H1 (cell line): ENCODE results near the gene NINJ2. TPM values are rescaled to one million over a fixed set of nuclear protein-coding genes. Genes with fewer than 3 reads are reported as not detected.

Experiments
- CTCF ChIA-PET: fragments of 300-600 bp; sonication (Branson Sonifier 250); formaldehyde crosslinking; loops from one replicate; lab custom pipeline; 2021; ENCODE audit not compliant: partially characterized antibody; lab: Charles Lee
- POLR2A ChIA-PET: fragments of 300-600 bp; sonication (Branson Sonifier 250); formaldehyde crosslinking; loops from one replicate; lab custom pipeline; 2021; ENCODE audit warnings: inconsistent platforms; ENCODE audit not compliant: partially characterized antibody; lab: Charles Lee
- DNase-seq, 2 experiments: peaks; one replicate each; pipeline versions ENCODE4 v3.0.0 to v3.0.0-alpha.2; 2010 to 2022; ENCODE audit warnings: low spot score in 2 of 2, low read depth in 1 of 2, mixed read lengths in 1 of 2
- FAIRE-seq: peaks from 2 replicates; lab custom pipeline; 2011; peaks lifted over from hg19 to GRCh38; lab: Jason Lieb, UNC
- H2AFZ ChIP-seq: 2 replicates; pipeline ENCODE4 v1.8.1; 2012; ENCODE audit warnings: low read length, inconsistent platforms
- H2AK5ac ChIP-seq: 2 replicates; pipeline ENCODE4 v1.6.1; 2013; ENCODE audit warnings: low read depth, low read length
- H2BK120ac ChIP-seq: replicated peaks from 2 replicates; pipeline ENCODE3; 2013; ENCODE audit warnings: low read depth, low read length, inconsistent platforms
- H2BK12ac ChIP-seq: 2 replicates; pipeline ENCODE4 v1.6.1; 2013; ENCODE audit warnings: low read depth, low read length
- H2BK15ac ChIP-seq: 2 replicates; pipeline ENCODE4 v1.6.1; 2013; ENCODE audit warnings: low read length
- H2BK20ac ChIP-seq: 2 replicates; pipeline ENCODE4 v1.6.1; 2013; ENCODE audit warnings: low read length
- H2BK5ac ChIP-seq: 2 replicates; pipeline ENCODE4 v1.6.1; 2013; ENCODE audit warnings: low read depth, low read length
- H3K14ac ChIP-seq: 2 replicates; pipeline ENCODE4 v1.6.1; 2013; ENCODE audit warnings: inconsistent platforms; ENCODE audit not compliant: insufficient read length
- H3K18ac ChIP-seq: 2 replicates; pipeline ENCODE4 v1.6.1; 2013; ENCODE audit warnings: low read length; ENCODE audit errors: extremely low read depth
- H3K23ac ChIP-seq: 2 replicates; pipeline ENCODE4 v1.6.1; 2013; ENCODE audit warnings: inconsistent platforms; ENCODE audit not compliant: insufficient read length
- H3K23me2 ChIP-seq: 2 replicates; pipeline ENCODE4 v1.6.1; 2013; ENCODE audit warnings: low read depth, low read length
- H3K27ac ChIP-seq: 2 replicates; pipeline ENCODE4 v1.6.1; 2011; ENCODE audit warnings: low read depth, low read length, inconsistent platforms
- H3K27me3 ChIP-seq, 4 experiments: replicated peaks in 1 of 4; 1 replicate in 1 of 4; 2 replicates in 3 of 4; pipeline versions ENCODE4 v1.6.1 to v1.8.1; 2011 to 2013; ENCODE audit warnings: low read length in 3 of 4, mild to moderate bottlenecking in 3 of 4, inconsistent platforms in 2 of 4, mixed read lengths in 2 of 4, moderate library complexity in 1 of 4; ENCODE audit not compliant: control insufficient read depth in 3 of 4, insufficient read depth in 3 of 4; ENCODE audit errors: extremely low read depth in 1 of 4
- H3K36me3 ChIP-seq, 4 experiments: 2 replicates each; pipeline versions ENCODE4 v1.6.1 to v1.8.1; 2011 to 2013; ENCODE audit warnings: mild to moderate bottlenecking in 4 of 4, low read length in 3 of 4, moderate library complexity in 2 of 4, control low read depth in 1 of 4, inconsistent platforms in 1 of 4; ENCODE audit not compliant: insufficient read depth in 4 of 4, control insufficient read depth in 2 of 4
- H3K4ac ChIP-seq: replicated peaks from 2 replicates; pipeline ENCODE3; 2013; ENCODE audit warnings: low read length, low read depth, mixed read lengths, inconsistent platforms; ENCODE audit not compliant: insufficient read length
- H3K4me1 ChIP-seq, 4 experiments: replicated peaks in 1 of 4; 1 replicate in 1 of 4; 2 replicates in 3 of 4; pipeline versions ENCODE4 v1.6.1 to v1.8.1; 2011 to 2013; ENCODE audit warnings: low read length in 3 of 4, inconsistent platforms in 2 of 4, mixed read lengths in 1 of 4; ENCODE audit not compliant: insufficient read depth in 4 of 4, control insufficient read depth in 3 of 4
- H3K4me2 ChIP-seq, 2 experiments: 2 replicates each; pipeline versions ENCODE4 v1.6.1 to v1.8.1; 2011 to 2013; ENCODE audit warnings: low read depth in 2 of 2, low read length in 2 of 2, control low read depth in 1 of 2, inconsistent platforms in 1 of 2, mild to moderate bottlenecking in 1 of 2; ENCODE audit not compliant: insufficient read depth in 1 of 2
- H3K4me3 ChIP-seq, 4 experiments: fragments of 200-600, 300-600 bp in 1 of 4; sonication (generic), shearing (Covaris generic), sonication (Bioruptor Twin) in 1 of 4; 2 replicates each; pipeline versions ENCODE4 v1.5.1 to v1.8.1; 2011 to 2016; ENCODE audit warnings: low read length in 4 of 4, low read depth in 3 of 4, control low read depth in 2 of 4, inconsistent platforms in 2 of 4, mild to moderate bottlenecking in 2 of 4, mixed read lengths in 1 of 4, moderate library complexity in 1 of 4; ENCODE audit not compliant: insufficient read depth in 2 of 4; ENCODE audit errors: extremely low read depth in 1 of 4
- H3K56ac ChIP-seq: replicated peaks from 2 replicates; pipeline ENCODE3; 2013; ENCODE audit warnings: low read depth, mild to moderate bottlenecking, mixed read lengths, low read length, inconsistent platforms; ENCODE audit not compliant: insufficient read length
- H3K79me1 ChIP-seq: 2 replicates; pipeline ENCODE4 v1.6.1; 2013; ENCODE audit warnings: low read depth, low read length, control low read depth
- H3K79me2 ChIP-seq, 2 experiments: 2 replicates each; pipeline versions ENCODE4 v1.6.1 to v1.8.1; 2012 to 2013; ENCODE audit warnings: low read length in 2 of 2, mild to moderate bottlenecking in 2 of 2, inconsistent platforms in 1 of 2; ENCODE audit not compliant: insufficient read depth in 2 of 2, control insufficient read depth in 1 of 2
- H3K9ac ChIP-seq, 4 experiments: replicated peaks in 1 of 4; 1 replicate in 1 of 4; 2 replicates in 3 of 4; pipeline versions ENCODE4 v1.6.1 to v1.8.1; 2011 to 2013; ENCODE audit warnings: low read depth in 3 of 4, low read length in 3 of 4, control low read depth in 2 of 4, mild to moderate bottlenecking in 2 of 4, moderate library complexity in 2 of 4, inconsistent platforms in 1 of 4; ENCODE audit errors: extremely low read depth in 1 of 4
- H3K9me3 ChIP-seq, 2 experiments: 2 replicates each; pipeline versions ENCODE4 v1.6.1 to v1.8.1; 2012 to 2013; ENCODE audit warnings: mild to moderate bottlenecking in 2 of 2, moderate library complexity in 2 of 2, control low read depth in 1 of 2, inconsistent platforms in 1 of 2, low read depth in 1 of 2, low read length in 1 of 2, mixed read lengths in 1 of 2; ENCODE audit not compliant: insufficient read depth in 2 of 2
- H4K20me1 ChIP-seq, 2 experiments: replicated peaks in 1 of 2; 2 replicates each; pipeline versions ENCODE3 to v1.8.1; 2011 to 2013; ENCODE audit warnings: inconsistent platforms in 2 of 2, low read length in 2 of 2, mild to moderate bottlenecking in 1 of 2; ENCODE audit not compliant: insufficient read depth in 2 of 2, control insufficient read depth in 1 of 2
- H4K5ac ChIP-seq: 2 replicates; pipeline ENCODE4 v1.6.1; 2013; ENCODE audit warnings: low read length, low read depth, mixed read lengths, inconsistent platforms; ENCODE audit not compliant: insufficient read length
- H4K8ac ChIP-seq: 2 replicates; pipeline ENCODE4 v1.8.0; 2013; ENCODE audit warnings: mild to moderate bottlenecking, moderate library complexity, low read length, inconsistent platforms; ENCODE audit not compliant: insufficient read depth; ENCODE audit errors: extremely low read depth
- H4K91ac ChIP-seq: replicated peaks from 2 replicates; pipeline ENCODE3; 2013; ENCODE audit warnings: low read length, mixed read lengths, inconsistent platforms; ENCODE audit not compliant: insufficient read length
- ASH2L ChIP-seq: fragments of 200-600, 300-600 bp; sonication (generic); IDR thresholded peaks from one replicate; pipeline ENCODE4 v1.7.1; 2017; ENCODE audit warnings: low read length
- JUN ChIP-seq: IDR thresholded peaks from 2 replicates; pipeline ENCODE4 v1.6.1; 2011; ENCODE audit warnings: low read depth, mild to moderate bottlenecking, improper control_type of control experiment, low read length
- POU5F1 ChIP-seq: IDR thresholded peaks from 2 replicates; pipeline ENCODE4 v1.6.1; 2011; ENCODE audit warnings: low read depth, mild to moderate bottlenecking, low read length, moderate library complexity
- SIRT6 ChIP-seq: IDR thresholded peaks from one replicate; pipeline ENCODE4 v1.7.1; 2012; ENCODE audit warnings: low read length, inconsistent platforms
- SP1 ChIP-seq: IDR thresholded peaks from 2 replicates; pipeline ENCODE4 v1.6.1; 2011; ENCODE audit warnings: low read depth, low read length
- WGBS, 2 experiments: shearing (Covaris generic) in 1 of 2; methylation state at CpG; one replicate each; pipeline versions ENCODE4 v1.1.6 to v1.1.7; 2013 to 2015; ENCODE audit warnings: low lambda C conversion rate in 2 of 2, mixed read lengths in 2 of 2, inconsistent platforms in 1 of 2, low coverage in 1 of 2, missing lambda C conversion rate in 1 of 2; ENCODE audit not compliant: insufficient replicate concordance in 2 of 2, insufficient coverage in 1 of 2, insufficient read length in 1 of 2; ENCODE audit errors: extremely low coverage in 1 of 2, missing lambda C conversion rate in 1 of 2; 5-methylcytosine and 5-hydroxymethylcytosine counted together
- polyA plus RNA-seq, 7 experiments: library from polyadenylated mRNA; depleted of rRNA in 3 of 7; stranded (reverse) in 5 of 7; unstranded in 2 of 7; fragments of >200 nt in 5 of 7; fragments of 200-250 nt in 2 of 7; gene quantifications; 1 replicate in 5 of 7; 2 replicates in 1 of 7; 4 replicates in 1 of 7; pipeline versions ENCODE4 v1.2.1 to v1.2.3, GENCODE V29; 2011 to 2013; ENCODE audit warnings: missing spikeins in 2 of 7, mixed read lengths in 2 of 7
- total RNA-seq: library from RNA; stranded (reverse); fragmentation: NEBNext Ultra II Directional; extraction: Animal tissue kit (Norgen Biotek cat#: 25700); gene quantifications from 2 replicates; pipeline ENCODE4 v1.2.1, GENCODE V29; 2021

Gene NINJ2
- total and polyA plus RNA-seq, 2 of the 8 experiments (the other 6 are each of a cell fraction or from before 2014, with no cell fraction given) = 1.4 TPM; not detected in 1

GRCh38 chr12:533718-534117, 129.5 kb downstream of the NINJ2 start:
- CTCF ChIA-PET = interaction anchor here (0.6 to 5.1 kb wide), 9 partner anchors 10 to 91 kb away, joined by 3 to 25 read pairs (median 3); no protein-coding TSS in a partner anchor
- no peak overlapping the region for H3K18ac ChIP-seq
- H2BK120ac ChIP-seq = no peak overlapping the region
- no peak overlapping the region for H3K4me2 ChIP-seq
- 92% methylated on average over 14 of the region's 14 CpGs; no CpG with 5 or more reads in 1 of the 2 experiments for WGBS, 2 experiments
- H3K23ac ChIP-seq = no peak overlapping the region
- H3K23me2 ChIP-seq = no peaks in the 10 kb centered on the region
- H2BK15ac ChIP-seq = no peak overlapping the region
- peaks cover 10 to 15% of the 10 kb centered on the region in 2 experiments; a peak in 3 of 4 replicates for H3K9me3 ChIP-seq
- no peak overlapping the region for H2AK5ac ChIP-seq
- no peak overlapping the region for H3K9ac ChIP-seq
- H2BK20ac ChIP-seq = no peak overlapping the region
- POLR2A ChIA-PET = no interaction called here
- FAIRE-seq (no peak), DNase-seq (no peak)
- H3K27ac ChIP-seq = no peak overlapping the region
- H3K4me1 ChIP-seq = no peaks in the 10 kb centered on the region; a peak in 1 of 7 replicates
- no peak overlapping the region for H2BK12ac ChIP-seq
- no peak overlapping the region for H2AFZ ChIP-seq
- H3K27me3 ChIP-seq = no peaks in the 10 kb centered on the region
- H4K91ac ChIP-seq = no peak overlapping the region
- H3K79me1 ChIP-seq = no peaks in the 10 kb centered on the region
- TF ChIP-seq ASH2L (no peak), SIRT6 (no peak), JUN (no peak), SP1 (no peak), POU5F1 (no peak)
- H3K56ac ChIP-seq = no peak overlapping the region
- H3K79me2 ChIP-seq = no peaks in the 10 kb centered on the region
- H3K4ac ChIP-seq = no peak overlapping the region
- no peak overlapping the region for H4K8ac ChIP-seq
- H3K14ac ChIP-seq = no peak overlapping the region
- H3K36me3 ChIP-seq = no peaks in the 10 kb centered on the region
- H4K5ac ChIP-seq = no peak overlapping the region
- no peak overlapping the region; the same call in 1 of the 2 replicates for H2BK5ac ChIP-seq
- no peaks in the 10 kb centered on the region for H4K20me1 ChIP-seq
- no peak overlapping the region for H3K4me3 ChIP-seq
